Mucosa of rectum (tissue), 2 donors: ENCODE results near the gene TCL1A.
"Not testable (repeated sequence)": the region's sequence is repeated elsewhere in the genome, so short reads cannot be mapped to it uniquely, and the experiment has no call there.

Source experiments
- H3K27ac ChIP-seq, 2 donors: one replicate each; pipeline ENCODE4 v1.7.0; 2013; ENCODE audit warnings: inconsistent platforms in 2 of 2, low read depth in 2 of 2, low read length in 2 of 2
- H3K27me3 ChIP-seq, 2 donors: one replicate each; pipeline ENCODE4 v1.7.0; 2013; ENCODE audit warnings: low read length in 2 of 2; ENCODE audit not compliant: control insufficient read depth in 2 of 2, insufficient read depth in 2 of 2
- H3K36me3 ChIP-seq, 2 donors: one replicate each; pipeline ENCODE4 v1.7.0; 2013; ENCODE audit warnings: low read length in 2 of 2; ENCODE audit not compliant: control insufficient read depth in 2 of 2, insufficient read depth in 2 of 2
- H3K4me1 ChIP-seq, 2 donors: one replicate each; pipeline ENCODE4 v1.7.0; 2013; ENCODE audit warnings: low read length in 2 of 2, mild to moderate bottlenecking in 1 of 2; ENCODE audit not compliant: control insufficient read depth in 2 of 2, insufficient read depth in 2 of 2
- H3K4me3 ChIP-seq, 2 donors: one replicate each; pipeline ENCODE4 v1.7.0; 2013; ENCODE audit warnings: low read length in 2 of 2
- H3K9ac ChIP-seq, 2 donors: one replicate each; pipeline ENCODE4 v1.7.0; 2013; ENCODE audit warnings: low read length in 2 of 2, low read depth in 1 of 2, mild to moderate bottlenecking in 1 of 2
- H3K9me3 ChIP-seq, 2 donors: one replicate each; pipeline ENCODE4 v1.7.0; 2013; ENCODE audit warnings: low read length in 2 of 2; ENCODE audit not compliant: control insufficient read depth in 2 of 2
- donor health status: healthy.
- donor health status: Normal muscosa, but diverticular disease.

TCL1A gene

DNA sequence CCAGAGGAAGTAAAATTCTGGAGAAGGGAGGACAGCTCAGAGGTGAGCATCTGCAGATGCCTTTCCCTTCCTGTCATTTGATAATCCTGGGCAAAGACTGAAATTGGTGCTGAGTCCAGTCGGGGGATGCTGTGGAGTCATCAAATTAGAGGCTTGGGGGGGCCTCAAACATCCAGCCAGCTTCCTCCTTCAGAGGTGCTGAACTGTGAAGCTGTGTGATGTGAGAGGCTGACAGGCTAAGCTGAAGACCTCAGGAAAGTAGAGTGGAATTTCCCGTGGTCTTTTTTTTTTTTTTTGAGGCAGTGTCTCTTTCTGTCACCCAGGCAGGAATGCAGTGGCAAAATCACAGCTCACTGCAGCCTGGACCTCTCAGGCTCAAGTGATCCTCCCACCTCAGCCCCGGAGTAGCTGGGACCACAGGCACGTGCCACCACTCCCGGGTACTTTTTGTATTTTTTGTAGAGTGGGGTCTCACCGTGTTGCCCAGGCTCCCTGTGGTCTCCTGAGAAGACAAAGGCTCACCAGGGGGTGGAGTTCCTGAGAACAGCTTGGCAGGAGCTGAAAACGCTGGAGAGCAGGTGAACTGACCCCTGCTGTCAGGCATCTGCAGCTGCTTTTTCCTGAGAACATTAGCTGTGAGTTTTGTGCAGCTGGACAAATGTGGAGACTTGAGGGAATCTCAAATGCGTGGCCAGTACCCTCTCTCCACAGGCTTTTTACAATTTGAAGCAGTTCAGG, 33.8 kb downstream of the TCL1A start:
- H3K4me1 ChIP-seq, result no peaks in the 10 kb centered on the region
- no peak overlapping the region for H3K9ac ChIP-seq
- H3K9me3 ChIP-seq, result no peaks in the 10 kb centered on the region
- H3K27ac ChIP-seq, result no peak overlapping the region
- H3K27me3 ChIP-seq, result peaks cover 0 to 2% of the 10 kb centered on the region in 2 donors
- no peaks in the 10 kb centered on the region for H3K36me3 ChIP-seq
- H3K4me3 ChIP-seq, result no peak overlapping the region

- no peak overlapping the region for H3K4me3 ChIP-seq
These were observed 34.6 kb downstream of the TCL1A start for GRCh38 chr14:95679148-95679815.

GRCh38 chr14:95677179-95677835, 36.6 kb downstream of the TCL1A start:
- Histone ChIP-seq H3K4me1 (no peaks in the 10 kb centered on the region), H3K27ac (no peak overlapping the region), H3K27me3 (peaks cover 0 to 4% of the 10 kb centered on the region in 2 donors), H3K36me3 (no peaks in the 10 kb centered on the region), H3K9ac (no peak overlapping the region), H3K9me3 (no peaks in the 10 kb centered on the region), H3K4me3 (no peak overlapping the region)

More at GRCh38 chr14:95679148-95679815, 34.6 kb downstream of the TCL1A start:
- Histone ChIP-seq H3K27ac (no peak overlapping the region), H3K4me1 (no peaks in the 10 kb centered on the region), H3K9ac (no peak overlapping the region), H3K9me3 (no peaks in the 10 kb centered on the region), H3K27me3 (peaks cover 0 to 2% of the 10 kb centered on the region in 2 donors), H3K36me3 (no peaks in the 10 kb centered on the region)

- Histone ChIP-seq H3K27ac (no peak overlapping the region), H3K9ac (no peak overlapping the region), H3K9me3 (no peaks in the 10 kb centered on the region), H3K36me3 (no peaks in the 10 kb centered on the region), H3K4me1 (no peaks in the 10 kb centered on the region), H3K27me3 (peaks cover 0 to 4% of the 10 kb centered on the region in 2 donors), H3K4me3 (no peak overlapping the region)
These were observed 38.4 kb downstream of the TCL1A start for GRCh38 chr14:95675486-95675885.

- H3K9ac ChIP-seq, result no peak overlapping the region
- H3K9me3 ChIP-seq, result no peaks in the 10 kb centered on the region
- H3K27ac ChIP-seq, result no peak overlapping the region
- peaks cover 0 to 4% of the 10 kb centered on the region in 2 donors for H3K27me3 ChIP-seq
- no peaks in the 10 kb centered on the region for H3K4me1 ChIP-seq
- no peak overlapping the region for H3K4me3 ChIP-seq
- H3K36me3 ChIP-seq, result no peaks in the 10 kb centered on the region
These were observed 39.3 kb downstream of the TCL1A start for GRCh38 chr14:95674613-95675012.

DNA sequence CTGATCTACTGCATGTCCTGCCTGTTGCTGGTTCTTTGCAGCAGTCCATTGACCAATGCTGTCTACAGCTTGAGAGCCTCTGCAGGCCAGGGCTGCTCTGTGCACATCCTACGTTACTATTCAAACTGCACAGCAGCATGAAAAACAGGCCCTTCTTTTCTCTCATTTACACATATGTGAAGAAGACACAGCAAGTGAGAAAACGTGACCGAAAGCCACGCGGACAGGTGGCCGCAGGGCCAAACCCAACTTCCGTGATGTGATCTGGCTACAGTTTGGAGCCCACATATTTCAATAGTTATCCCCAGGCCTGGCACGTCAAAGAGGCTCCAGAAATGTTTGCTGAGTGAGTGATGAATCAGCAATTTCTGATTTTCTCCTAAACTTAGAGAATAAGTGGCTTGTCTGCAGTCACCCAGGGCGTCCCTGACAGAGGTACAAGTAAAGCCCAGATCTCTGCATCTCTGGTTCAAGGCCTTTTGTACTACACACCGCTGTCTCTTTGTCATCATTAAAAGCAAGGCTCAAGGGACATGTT, 45.6 kb downstream of the TCL1A start:
- Histone ChIP-seq H3K4me1 (no peaks in the 10 kb centered on the region), H3K27ac (no peak overlapping the region), H3K27me3 (peaks cover 0 to 2% of the 10 kb centered on the region in 2 donors), H3K4me3 (no peak overlapping the region), H3K36me3 (no peaks in the 10 kb centered on the region), H3K9me3 (no peaks in the 10 kb centered on the region), H3K9ac (no peak overlapping the region)

GRCh38 chr14:95667249-95667693, 46.7 kb downstream of the TCL1A start:
- H3K4me3 ChIP-seq, result no peak overlapping the region
- H3K9ac ChIP-seq, result no peak overlapping the region
- no peaks in the 10 kb centered on the region for H3K9me3 ChIP-seq
- no peaks in the 10 kb centered on the region for H3K4me1 ChIP-seq
- H3K27ac ChIP-seq, result no peak overlapping the region
- peaks cover 0 to 2% of the 10 kb centered on the region in 2 donors for H3K27me3 ChIP-seq
- no peaks in the 10 kb centered on the region for H3K36me3 ChIP-seq

DNA sequence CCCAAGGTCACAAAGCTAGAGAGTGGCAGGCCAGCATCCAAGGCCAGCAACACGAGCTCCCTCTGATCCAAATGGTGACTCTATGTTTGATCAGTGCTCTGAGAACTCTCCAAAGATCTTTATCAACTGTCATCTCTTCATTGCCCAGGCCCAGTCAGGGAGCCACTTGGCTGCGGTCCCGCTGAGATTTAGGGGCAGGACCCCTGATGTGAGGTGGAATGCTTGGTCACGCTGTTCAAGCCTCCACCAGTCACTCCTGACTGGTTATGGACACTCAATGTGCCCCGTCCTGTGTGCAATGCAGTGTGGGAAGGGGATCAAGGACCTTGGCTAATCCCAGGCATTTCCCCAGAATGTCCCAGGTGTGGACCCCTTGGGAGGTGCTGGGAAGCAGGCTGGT, 47.5 kb downstream of the TCL1A start:
- no peak overlapping the region for H3K9ac ChIP-seq

GRCh38 chr14:95665530-95665929, 48.4 kb downstream of the TCL1A start:
- H3K9me3 ChIP-seq, result not testable (repeated sequence)

More for the DNA sequence above, 47.5 kb downstream of the TCL1A start:
- H3K27ac ChIP-seq, result no peak overlapping the region
- H3K4me1 ChIP-seq, result no peaks in the 10 kb centered on the region
- no peaks in the 10 kb centered on the region for H3K9me3 ChIP-seq
- H3K27me3 ChIP-seq, result peaks cover 0 to 2% of the 10 kb centered on the region in 2 donors
- H3K4me3 ChIP-seq, result no peak overlapping the region
- no peaks in the 10 kb centered on the region for H3K36me3 ChIP-seq

DNA sequence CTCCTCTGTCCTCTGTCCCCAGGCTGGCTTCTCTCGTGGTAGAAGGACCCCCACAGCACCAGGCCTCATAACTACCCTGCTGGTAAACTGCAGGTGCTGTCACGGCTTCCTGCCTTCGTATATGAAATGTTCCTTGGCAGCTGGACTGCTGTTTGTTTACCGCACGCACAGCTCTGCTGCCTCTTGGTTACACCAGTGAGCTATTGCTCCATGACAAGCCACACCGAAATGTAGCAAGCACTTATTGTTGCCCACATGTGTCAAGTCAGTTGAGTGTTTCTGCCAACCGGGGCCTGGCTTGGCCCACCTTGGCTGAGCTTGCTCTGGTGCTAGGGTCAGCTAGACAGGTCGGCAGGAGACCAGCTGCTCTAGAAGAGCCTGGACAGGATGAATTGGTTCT, 49.4 kb downstream of the TCL1A start:
- no peak overlapping the region for H3K9ac ChIP-seq
- H3K36me3 ChIP-seq, result no peaks in the 10 kb centered on the region
- H3K27me3 ChIP-seq, result peaks cover 0 to 2% of the 10 kb centered on the region in 2 donors
- H3K9me3 ChIP-seq, result no peaks in the 10 kb centered on the region
- H3K4me1 ChIP-seq, result no peaks in the 10 kb centered on the region
- H3K27ac ChIP-seq, result no peak overlapping the region
- no peak overlapping the region for H3K4me3 ChIP-seq

More at GRCh38 chr14:95665530-95665929, 48.4 kb downstream of the TCL1A start:
- not testable (repeated sequence) for H3K36me3 ChIP-seq, H3K9ac ChIP-seq, H3K4me1 ChIP-seq, H3K27me3 ChIP-seq, H3K4me3 ChIP-seq, H3K27ac ChIP-seq
